Trophoblast cell (in vitro differentiated cells and primary cell): ENCODE results near the gene RNF34.

Source experiments
- DNase-seq, 2 donors: peaks; one replicate each; pipeline ENCODE4 v3.0.0-alpha.2; 2016
- H2AFZ ChIP-seq: 2 replicates; pipeline ENCODE4 v1.6.1; 2013; ENCODE audit warnings: low read length, moderate library complexity, mild to moderate bottlenecking; ENCODE audit not compliant: insufficient read depth, poor library complexity
- H2AK5ac ChIP-seq: 2 replicates; pipeline ENCODE4 v1.6.1; 2013; ENCODE audit warnings: mild to moderate bottlenecking, low read length
- H2BK120ac ChIP-seq: 2 replicates; pipeline ENCODE4 v1.6.1; 2013; ENCODE audit warnings: low read length, mild to moderate bottlenecking, moderate library complexity; ENCODE audit not compliant: insufficient read depth, poor library complexity
- H2BK12ac ChIP-seq: 2 replicates; pipeline ENCODE4 v1.6.1; 2013; ENCODE audit warnings: mild to moderate bottlenecking, low read length, moderate library complexity
- H2BK5ac ChIP-seq: 2 replicates; pipeline ENCODE4 v1.6.1; 2013; ENCODE audit warnings: low read length, low read depth, moderate library complexity, mild to moderate bottlenecking; ENCODE audit not compliant: poor library complexity
- H3K14ac ChIP-seq: 2 replicates; pipeline ENCODE4 v1.6.1; 2013; ENCODE audit warnings: mild to moderate bottlenecking, low read length
- H3K18ac ChIP-seq: 2 replicates; pipeline ENCODE4 v1.6.1; 2013; ENCODE audit warnings: mild to moderate bottlenecking, low read length
- H3K23ac ChIP-seq: 2 replicates; pipeline ENCODE4 v1.6.1; 2013; ENCODE audit warnings: low read length
- H3K27ac ChIP-seq: 2 replicates; pipeline ENCODE4 v1.5.1; 2013; ENCODE audit warnings: low read depth, mild to moderate bottlenecking, inconsistent platforms, low read length, moderate library complexity
- H3K27me3 ChIP-seq: 2 replicates; pipeline ENCODE4 v1.6.1; 2013; ENCODE audit warnings: inconsistent platforms, mild to moderate bottlenecking, low read length, moderate library complexity; ENCODE audit not compliant: insufficient read depth
- H3K36me3 ChIP-seq, 2 experiments: 1 replicate in 1 of 2; 2 replicates in 1 of 2; pipeline ENCODE4 v1.6.1; 2013; ENCODE audit warnings: low read length in 2 of 2, mild to moderate bottlenecking in 2 of 2, moderate library complexity in 1 of 2; ENCODE audit not compliant: insufficient read depth in 2 of 2, control insufficient read depth in 1 of 2
- H3K4ac ChIP-seq: 2 replicates; pipeline ENCODE4 v1.6.1; 2013; ENCODE audit warnings: low read depth, mild to moderate bottlenecking, low read length, moderate library complexity
- H3K4me1 ChIP-seq, 2 experiments: 1 replicate in 1 of 2; 2 replicates in 1 of 2; pipeline ENCODE4 v1.6.1; 2013; ENCODE audit warnings: low read length in 2 of 2, mild to moderate bottlenecking in 2 of 2, moderate library complexity in 1 of 2; ENCODE audit not compliant: insufficient read depth in 2 of 2, control insufficient read depth in 1 of 2
- H3K4me2 ChIP-seq: 2 replicates; pipeline ENCODE4 v1.6.1; 2013; ENCODE audit warnings: inconsistent platforms, mild to moderate bottlenecking, low read length, moderate library complexity
- H3K4me3 ChIP-seq: 2 replicates; pipeline ENCODE4 v1.5.1; 2013; ENCODE audit warnings: mild to moderate bottlenecking, low read depth, low read length, inconsistent platforms
- H3K79me1 ChIP-seq: one replicate; pipeline ENCODE4 v1.6.1; 2013; ENCODE audit warnings: low read length
- H3K79me2 ChIP-seq: 2 replicates; pipeline ENCODE4 v1.6.1; 2013; ENCODE audit warnings: low read length, mild to moderate bottlenecking; ENCODE audit not compliant: control insufficient read depth, insufficient read depth, poor library complexity
- H3K9ac ChIP-seq: 2 replicates; pipeline ENCODE4 v1.6.1; 2013; ENCODE audit warnings: mild to moderate bottlenecking, low read length
- H3K9me3 ChIP-seq: 2 replicates; pipeline ENCODE4 v1.6.1; 2013; ENCODE audit warnings: low read depth, mild to moderate bottlenecking, control low read depth, inconsistent platforms, low read length; ENCODE audit not compliant: insufficient read depth
- H4K12ac ChIP-seq: 2 replicates; pipeline ENCODE4 v1.6.1; 2013; ENCODE audit warnings: low read depth, mild to moderate bottlenecking, low read length, moderate library complexity
- H4K8ac ChIP-seq: 2 replicates; pipeline ENCODE4 v1.6.1; 2013; ENCODE audit warnings: low read depth, mild to moderate bottlenecking, low read length, moderate library complexity
- H4K91ac ChIP-seq: one replicate; pipeline ENCODE4 v1.6.1; 2013; ENCODE audit warnings: low read depth, mild to moderate bottlenecking, low read length, moderate library complexity
- WGBS: extraction: QIAGEN DNeasy Blood & Tissue Kit; methylation state at CpG from one replicate; pipeline ENCODE4 v1.1.7; 2013; ENCODE audit warnings: missing lambda C conversion rate; ENCODE audit not compliant: insufficient read length, insufficient coverage; ENCODE audit errors: extremely low coverage; 5-methylcytosine and 5-hydroxymethylcytosine counted together

Gene RNF34

GRCh38 chr12:121404734-121405133 is 4.8 kb downstream of the RNF34 start:
- peaks cover 8% of the 10 kb centered on the region for H3K79me2 ChIP-seq
- no peak overlapping the region for H3K14ac ChIP-seq

GRCh38 chr12:121405211-121405610 is 5.3 kb downstream of the RNF34 start:
- Histone ChIP-seq H2BK12ac (no peak overlapping the region), H3K23ac (no peak overlapping the region), H2BK5ac (no peak overlapping the region), H4K8ac (no peak overlapping the region), H2AFZ (no peak overlapping the region), H3K79me1 (peaks cover 5% of the 10 kb centered on the region), H3K27ac (no peak overlapping the region), H2AK5ac (no peak overlapping the region), H4K91ac (no peak overlapping the region), H3K4me3 (no peak overlapping the region), H3K36me3 (peaks cover 6 to 10% of the 10 kb centered on the region in 2 experiments), H3K9ac (no peak overlapping the region), H3K4me1 (no peaks in the 10 kb centered on the region), H3K27me3 (no peaks in the 10 kb centered on the region), H4K12ac (no peak overlapping the region), H3K14ac (no peak overlapping the region), H3K4ac (peak overlapping the region; percentile 30), H2BK120ac (no peak overlapping the region), H3K79me2 (peaks cover 5% of the 10 kb centered on the region), H3K4me2 (no peak overlapping the region), H3K18ac (no peak overlapping the region), H3K9me3 (no peaks in the 10 kb centered on the region)
- no peak for DNase-seq
- no CpG with 5 or more reads among the region's 2 CpGs for WGBS

More at GRCh38 chr12:121404734-121405133, 4.8 kb downstream of the RNF34 start:
- WGBS: no CpG with 5 or more reads among the region's 1 CpG
- Histone ChIP-seq H2BK5ac (no peak overlapping the region), H3K36me3 (peaks cover 6 to 10% of the 10 kb centered on the region in 2 experiments), H3K4me3 (no peak overlapping the region), H2AFZ (no peak overlapping the region), H4K91ac (no peak overlapping the region), H3K4me2 (no peak overlapping the region), H3K9me3 (no peaks in the 10 kb centered on the region), H3K27ac (no peak overlapping the region), H3K23ac (no peak overlapping the region), H3K4ac (no peak overlapping the region), H4K12ac (no peak overlapping the region), H3K4me1 (no peaks in the 10 kb centered on the region), H3K79me1 (peaks cover 7% of the 10 kb centered on the region), H4K8ac (no peak overlapping the region), H3K9ac (no peak overlapping the region), H2BK120ac (no peak overlapping the region), H2BK12ac (no peak overlapping the region), H2AK5ac (no peak overlapping the region), H3K18ac (no peak overlapping the region), H3K27me3 (no peaks in the 10 kb centered on the region)
- no peak for DNase-seq

- Histone ChIP-seq H2BK120ac (no peak overlapping the region), H2BK12ac (no peak overlapping the region), H3K36me3 (peaks cover 15 to 18% of the 10 kb centered on the region in 2 experiments), H3K9ac (no peak overlapping the region), H4K12ac (no peak overlapping the region), H3K27ac (no peak overlapping the region), H3K18ac (no peak overlapping the region), H2AFZ (no peak overlapping the region), H3K79me1 (no peaks in the 10 kb centered on the region), H3K4me1 (no peaks in the 10 kb centered on the region), H2AK5ac (no peak overlapping the region), H3K14ac (no peak overlapping the region), H3K79me2 (no peaks in the 10 kb centered on the region), H3K4me2 (no peak overlapping the region), H3K27me3 (no peaks in the 10 kb centered on the region), H2BK5ac (no peak overlapping the region), H4K91ac (no peak overlapping the region), H3K4ac (no peak overlapping the region), H3K4me3 (no peak overlapping the region), H3K23ac (no peak overlapping the region), H4K8ac (no peak overlapping the region), H3K9me3 (no peaks in the 10 kb centered on the region)
- WGBS: no CpG with 5 or more reads among the region's 1 CpG
- DNase-seq: no peak
Observed at GRCh38 chr12:121413917-121414316, 14.0 kb downstream of the RNF34 start.

GRCh38 chr12:121417847-121418246 is 17.9 kb downstream of the RNF34 start:
- Histone ChIP-seq H3K9ac (no peak overlapping the region), H3K4ac (no peak overlapping the region), H3K4me1 (no peaks in the 10 kb centered on the region), H3K4me3 (no peak overlapping the region), H2AK5ac (no peak overlapping the region), H4K91ac (no peak overlapping the region), H3K36me3 (peaks cover 17 to 42% of the 10 kb centered on the region in 2 experiments), H3K27ac (no peak overlapping the region), H2BK5ac (no peak overlapping the region), H2BK12ac (no peak overlapping the region), H3K9me3 (no peaks in the 10 kb centered on the region), H3K27me3 (no peaks in the 10 kb centered on the region), H4K8ac (no peak overlapping the region), H3K14ac (no peak overlapping the region), H3K23ac (no peak overlapping the region), H2AFZ (no peak overlapping the region), H3K79me2 (no peaks in the 10 kb centered on the region), H3K18ac (no peak overlapping the region), H2BK120ac (no peak overlapping the region), H3K79me1 (no peaks in the 10 kb centered on the region), H3K4me2 (no peak overlapping the region), H4K12ac (no peak overlapping the region)
- no peak for DNase-seq
- no CpG with 5 or more reads among the region's 6 CpGs for WGBS
